ENCODE data around the gene SLC17A2.

SLC17A2 gene, protein sequence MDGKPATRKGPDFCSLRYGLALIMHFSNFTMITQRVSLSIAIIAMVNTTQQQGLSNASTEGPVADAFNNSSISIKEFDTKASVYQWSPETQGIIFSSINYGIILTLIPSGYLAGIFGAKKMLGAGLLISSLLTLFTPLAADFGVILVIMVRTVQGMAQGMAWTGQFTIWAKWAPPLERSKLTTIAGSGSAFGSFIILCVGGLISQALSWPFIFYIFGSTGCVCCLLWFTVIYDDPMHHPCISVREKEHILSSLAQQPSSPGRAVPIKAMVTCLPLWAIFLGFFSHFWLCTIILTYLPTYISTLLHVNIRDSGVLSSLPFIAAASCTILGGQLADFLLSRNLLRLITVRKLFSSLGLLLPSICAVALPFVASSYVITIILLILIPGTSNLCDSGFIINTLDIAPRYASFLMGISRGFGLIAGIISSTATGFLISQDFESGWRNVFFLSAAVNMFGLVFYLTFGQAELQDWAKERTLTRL

DNA sequence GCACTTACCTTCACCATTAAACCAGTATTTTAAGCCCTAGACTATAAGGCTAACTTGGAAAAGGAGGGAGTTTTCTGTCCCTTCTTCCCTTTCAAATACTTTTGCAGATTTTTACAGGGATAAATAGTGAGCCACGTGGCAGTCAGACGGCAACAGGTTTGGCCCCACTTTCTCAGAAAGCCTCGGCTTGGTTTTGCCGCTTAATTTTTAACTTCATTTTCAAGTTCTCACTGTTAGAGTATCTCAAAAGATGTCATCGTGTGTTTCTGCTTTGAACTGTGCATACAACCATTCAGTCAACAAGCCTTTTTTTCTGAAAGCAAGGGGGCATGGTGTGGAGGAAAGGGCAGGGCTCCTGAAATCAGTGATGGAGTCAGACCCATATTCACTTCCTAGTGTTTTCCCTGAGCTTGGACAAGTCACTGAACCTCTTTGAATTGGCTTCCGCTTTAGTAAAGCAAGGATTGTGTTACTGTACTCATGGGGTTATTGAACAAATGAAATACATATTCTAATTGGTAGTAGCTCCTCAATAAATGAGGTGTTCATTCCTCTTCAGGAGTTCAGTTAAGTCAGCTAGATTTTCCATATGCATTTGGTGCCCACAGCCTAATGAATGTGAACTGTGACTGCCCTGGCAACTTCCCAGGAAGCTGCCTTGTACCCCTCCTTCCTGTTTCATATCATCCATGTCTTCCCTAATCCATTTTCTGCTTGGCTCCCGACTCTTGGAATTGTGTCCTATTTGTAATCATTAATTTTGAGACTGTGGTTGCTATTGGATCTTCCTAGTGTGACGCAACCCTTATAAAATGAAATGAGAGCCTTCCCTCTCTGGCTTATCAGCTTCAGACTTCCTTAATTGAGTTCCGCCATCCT is at the start of gene SLC17A2:
TSS of gene SLC17A2 (minus strand) at position 160 of the 879 bp plus-strand sequence. CDS start 4,895 bp downstream, outside the sequence.
- DNase-seq, result no peak

DNA sequence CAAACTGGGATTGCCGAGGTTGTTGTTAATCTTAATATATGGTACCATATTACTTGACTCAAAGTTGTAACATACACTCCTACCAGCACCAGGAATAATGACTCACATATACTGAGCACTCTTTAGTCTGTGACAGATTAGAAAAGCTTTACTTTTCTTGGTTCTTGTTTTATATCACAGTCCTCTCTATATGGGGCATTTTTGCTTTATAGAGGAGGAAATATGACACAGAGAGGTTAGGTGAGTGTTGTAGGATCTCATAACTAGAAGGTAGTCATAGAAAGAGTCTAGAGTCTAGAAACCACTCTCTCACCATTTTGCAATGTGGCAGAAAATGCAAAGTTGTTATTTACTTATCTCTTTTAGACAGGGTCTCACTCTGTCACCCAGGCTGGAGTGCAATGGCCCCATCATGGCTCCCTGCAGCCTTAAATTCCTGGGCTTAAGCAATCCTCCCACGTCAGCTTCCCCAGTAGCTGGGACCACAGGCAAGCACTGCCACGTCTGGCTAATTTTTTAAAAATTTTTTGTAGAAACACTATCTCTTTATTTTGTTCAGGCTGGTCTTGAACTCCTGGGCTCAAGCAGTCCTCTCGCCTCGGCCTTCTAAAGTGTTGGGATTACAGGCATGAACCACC is 45.6 kb upstream of the SLC17A2 start:
- DNase-seq, result peak; percentile 55

DNA sequence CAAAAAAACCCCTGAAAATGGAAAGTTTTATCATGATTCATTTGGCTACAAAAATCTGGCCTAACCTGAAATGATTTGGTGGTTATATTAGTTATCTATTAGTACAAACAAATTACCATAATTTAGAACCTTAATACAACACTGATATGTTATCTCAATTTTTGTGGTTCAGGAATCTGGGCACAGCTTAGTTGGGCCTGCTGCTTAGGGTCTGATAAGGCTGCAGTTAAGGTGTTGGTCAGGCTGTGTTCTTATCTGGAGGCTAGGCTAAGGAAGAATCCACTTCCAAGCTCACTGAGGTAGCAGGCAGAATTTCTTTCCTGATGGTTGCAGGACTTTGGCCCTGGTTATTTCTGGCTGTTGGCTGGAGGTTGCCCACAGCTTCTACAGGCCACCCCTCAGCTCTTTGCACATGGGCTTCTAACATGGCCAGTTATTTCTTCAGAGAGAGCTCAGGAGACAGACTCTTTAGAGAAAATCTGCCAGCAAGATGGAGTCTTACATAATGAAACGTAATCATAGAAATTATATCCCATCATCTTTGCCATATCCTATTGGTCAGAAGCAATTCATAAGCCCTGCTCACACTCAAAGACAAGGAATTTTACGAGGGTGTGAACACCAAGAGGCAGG is 43.5 kb upstream of the SLC17A2 start:
- DNase-seq, result no peak

DNA sequence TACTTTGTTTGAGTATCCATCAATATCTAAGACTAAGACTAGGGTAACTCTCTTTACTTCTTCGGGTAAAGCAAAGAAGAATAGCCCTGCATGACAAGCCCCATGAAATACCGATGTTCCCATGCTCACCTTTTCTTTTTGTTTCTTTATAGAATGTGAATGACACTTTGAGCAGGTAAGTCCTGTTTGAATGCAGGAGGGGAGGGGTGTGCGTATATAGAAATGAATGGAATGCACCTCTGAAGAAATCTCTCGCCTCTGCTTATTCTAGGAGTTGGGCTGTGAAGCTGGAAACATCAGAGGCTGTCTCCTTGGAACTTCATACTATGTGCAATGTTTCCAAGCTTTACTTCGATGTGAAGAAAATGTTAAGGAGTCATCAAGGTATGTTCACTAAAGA is 42.4 kb upstream of the SLC17A2 start:
- DNase-seq, result no peak

DNA sequence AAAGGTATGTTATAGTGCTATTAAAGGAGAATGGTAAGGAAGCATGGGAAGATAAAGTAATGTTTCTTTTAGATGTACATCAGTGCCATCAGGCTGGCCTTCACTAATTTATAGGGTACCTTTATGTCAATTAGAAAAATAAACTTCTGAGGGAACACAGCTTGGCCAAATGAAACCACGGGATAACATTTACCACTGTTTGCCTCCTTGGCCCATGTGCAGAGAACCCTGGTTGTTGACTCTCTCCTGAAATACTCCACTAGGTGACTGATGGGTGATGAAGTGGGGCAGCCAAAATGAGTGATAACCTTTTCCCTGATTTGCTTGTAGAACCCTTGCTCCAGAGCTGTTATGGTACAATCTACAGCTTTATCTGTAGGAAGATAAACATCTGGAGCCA is 41.6 kb upstream of the SLC17A2 start:
- no peak for DNase-seq

DNA sequence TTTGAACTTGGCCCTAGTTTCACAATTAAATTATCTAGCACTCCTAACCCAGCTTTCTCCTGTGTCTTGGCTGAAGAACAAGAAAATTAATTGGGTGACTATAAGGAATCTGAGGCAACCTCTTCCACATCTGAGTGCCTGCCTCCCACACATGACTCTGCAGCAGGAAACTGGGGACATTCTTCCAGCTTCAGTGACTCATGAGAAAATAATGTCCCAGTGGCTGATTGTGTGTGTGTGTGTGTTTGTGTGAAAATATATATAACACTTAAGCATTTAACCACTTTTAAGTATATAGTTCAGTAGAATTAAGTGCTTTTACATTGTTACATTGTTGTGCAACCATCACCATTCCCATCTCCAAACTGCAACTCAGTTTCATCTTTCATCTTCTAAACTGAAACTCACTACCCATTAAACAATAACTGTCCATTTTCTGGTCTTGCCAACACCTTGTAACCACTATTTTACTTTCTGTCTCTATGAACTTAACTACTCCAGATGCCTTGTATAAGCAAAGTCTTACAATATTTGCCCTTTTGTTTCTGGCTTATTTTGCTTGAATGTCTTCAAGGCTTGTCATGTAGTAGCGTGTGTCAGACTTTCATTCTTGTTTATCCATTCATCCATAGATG is 40.8 kb upstream of the SLC17A2 start:
- DNase-seq, result no peak

DNA sequence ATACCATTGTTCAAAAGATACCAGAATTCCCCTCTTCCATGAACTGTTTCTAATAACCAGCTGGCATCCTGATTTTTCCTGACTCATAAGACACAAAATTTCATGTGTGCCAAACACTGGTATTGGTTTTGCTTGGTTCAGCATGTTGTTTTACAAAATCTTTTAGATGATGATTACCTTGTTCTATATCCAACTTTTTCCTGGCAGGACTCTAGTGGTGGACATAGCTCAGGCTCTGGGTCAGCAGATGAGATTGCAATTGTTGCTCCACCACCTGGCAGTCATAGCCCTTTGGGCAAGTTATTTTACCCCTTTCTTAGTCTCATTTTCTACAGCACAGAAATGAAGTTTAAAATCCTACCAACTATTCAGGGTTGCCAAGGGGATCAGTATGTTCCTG is 38.3 kb upstream of the SLC17A2 start:
- DNase-seq, result no peak

DNA sequence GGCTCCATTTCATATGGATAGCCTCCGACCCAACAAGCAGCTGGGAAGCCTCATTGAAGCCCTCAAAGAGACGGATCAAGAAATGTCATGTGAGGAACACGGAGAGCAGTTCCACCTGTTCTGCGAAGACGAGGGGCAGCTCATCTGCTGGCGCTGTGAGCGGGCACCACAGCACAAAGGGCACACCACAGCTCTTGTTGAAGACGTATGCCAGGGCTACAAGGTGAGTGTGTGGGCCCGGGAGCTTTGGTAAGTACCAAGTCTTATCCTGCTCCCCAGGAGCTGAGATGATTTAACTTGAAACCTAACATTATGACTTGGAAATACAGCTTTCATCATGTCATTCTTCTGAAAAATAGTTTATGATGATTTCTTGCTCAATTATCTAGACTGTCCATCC is 36.2 kb upstream of the SLC17A2 start:
- DNase-seq, result peak; percentile 44

DNA sequence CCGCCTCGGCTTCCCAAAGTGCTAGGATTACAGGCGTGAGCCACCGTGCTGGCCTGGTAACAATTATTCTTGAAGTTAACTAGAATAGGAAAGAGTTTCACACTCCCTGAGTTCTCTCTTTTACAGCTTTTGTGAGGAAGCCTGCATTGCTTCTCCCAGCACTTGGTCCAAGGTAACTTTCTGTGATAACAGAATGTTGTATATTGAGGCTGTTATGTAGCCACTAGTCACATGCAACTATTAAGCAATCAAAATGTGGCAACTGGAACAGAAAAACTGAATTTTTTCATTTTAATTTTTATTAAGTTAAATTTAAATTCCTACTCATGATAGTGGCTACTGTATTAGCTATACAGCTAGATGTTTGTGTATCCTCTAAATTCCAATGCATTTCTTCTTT is 34.6 kb upstream of the SLC17A2 start:
- no peak for DNase-seq

DNA sequence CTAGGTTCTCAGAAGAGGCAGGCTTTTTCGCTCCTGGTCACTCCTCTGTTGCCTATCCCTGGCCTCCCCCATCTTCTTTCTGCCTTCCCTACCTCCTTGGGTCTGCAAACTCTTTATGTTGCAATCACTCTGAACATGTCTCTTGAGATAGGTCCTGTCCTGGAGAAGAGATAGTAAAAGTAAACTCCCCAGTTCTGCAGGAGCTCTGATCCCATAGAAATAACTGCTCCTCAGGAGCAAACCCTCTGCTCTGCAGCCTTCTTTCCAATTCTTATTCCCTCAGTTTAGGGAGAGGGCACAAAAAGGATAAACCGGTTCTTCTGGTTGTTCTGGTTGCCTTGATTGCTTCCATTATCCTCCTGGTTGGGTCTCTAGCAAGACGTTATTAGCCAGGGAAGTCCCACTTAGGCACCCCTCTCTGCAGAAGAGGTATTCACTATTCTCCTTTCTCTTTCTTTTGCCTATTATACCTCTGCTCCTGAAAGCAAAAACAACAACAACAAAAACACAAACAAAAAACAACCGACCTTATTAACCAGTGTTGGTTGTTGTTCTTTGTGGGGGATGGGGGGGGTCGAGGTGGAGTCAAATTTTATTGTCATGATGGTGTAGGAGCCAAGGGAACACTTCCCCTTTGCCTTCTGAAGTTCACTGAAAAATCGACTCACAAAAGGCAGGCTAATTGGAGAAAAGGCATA is 33.1 kb upstream of the SLC17A2 start:
- DNase-seq, result no peak

DNA sequence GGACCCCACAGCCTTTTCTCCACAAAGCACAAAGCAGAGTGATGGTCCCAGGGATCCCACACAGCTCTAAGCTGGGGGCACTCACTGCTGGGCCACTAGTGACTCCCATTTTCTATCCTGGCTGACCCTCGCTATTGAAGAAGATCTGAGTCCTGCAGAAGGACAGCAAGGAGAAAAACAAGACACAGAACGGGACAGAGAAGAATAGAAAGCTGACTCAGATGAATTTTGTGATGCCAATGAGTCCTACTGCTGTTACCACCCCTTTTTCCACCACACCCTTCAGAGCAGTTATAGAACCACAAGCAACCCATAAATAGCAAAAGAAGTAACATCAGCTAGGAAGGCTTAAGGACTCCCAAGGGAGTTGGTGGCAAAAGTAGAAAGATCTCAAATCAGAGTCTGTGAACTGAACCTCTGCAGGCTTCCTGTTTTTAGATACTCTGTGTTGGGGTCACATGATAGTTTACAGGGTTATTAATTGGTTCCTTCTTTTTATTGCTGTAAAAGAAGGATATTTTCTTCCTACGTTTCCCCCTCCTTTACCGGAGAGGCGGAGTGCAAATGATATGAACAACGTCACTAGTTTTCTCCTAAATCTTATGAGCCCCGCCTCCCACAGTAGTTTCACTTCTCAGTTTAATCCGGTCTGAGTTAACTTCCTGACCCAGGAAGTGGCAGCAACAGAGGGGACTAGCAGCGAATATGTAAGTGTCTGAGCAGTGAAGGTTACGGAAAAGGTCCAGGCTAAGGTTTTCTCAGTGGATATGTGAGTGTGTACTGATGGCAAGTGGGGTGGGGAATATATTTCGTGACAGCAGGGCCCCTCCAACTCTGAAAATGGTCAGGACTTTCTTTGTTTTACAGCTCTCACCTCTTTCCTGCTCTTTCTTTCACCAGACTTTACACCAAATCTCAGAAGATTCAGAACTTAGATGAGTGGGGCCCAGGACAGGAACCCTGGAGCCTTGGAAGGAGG is 31.9 kb upstream of the SLC17A2 start, which contains the start of gene TRIM38:
TSS of gene TRIM38 (plus strand) at position 654 of the 979 bp plus-strand sequence. CDS start 3,721 bp downstream, outside the sequence.
- peak; percentile 90 for DNase-seq

DNA sequence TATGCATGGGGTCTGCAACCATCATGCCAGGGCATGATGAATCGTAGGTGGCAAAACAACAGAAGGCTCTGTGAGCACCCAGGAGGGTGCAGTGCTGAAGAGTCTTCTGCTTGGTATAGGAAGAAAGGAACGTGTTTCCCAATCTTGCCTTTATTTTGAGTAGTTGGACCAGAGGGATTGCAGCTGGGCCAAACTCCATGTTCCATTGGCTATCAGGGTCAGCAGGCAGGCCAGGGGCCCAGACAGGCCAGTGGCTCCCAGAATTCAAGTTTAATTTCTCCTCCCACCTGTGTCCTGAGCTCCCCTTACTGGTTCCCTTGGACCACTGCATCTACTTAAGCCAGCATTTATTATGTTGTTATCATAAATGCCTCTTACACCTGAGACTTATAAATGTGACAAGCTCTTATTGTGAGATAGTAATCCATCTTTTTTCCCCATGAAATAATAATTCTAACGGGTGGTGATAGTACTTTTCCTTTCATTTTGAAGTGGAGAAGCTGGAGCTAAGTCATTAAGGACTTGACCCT is 31.2 kb upstream of the SLC17A2 start:
- no peak for DNase-seq

DNA sequence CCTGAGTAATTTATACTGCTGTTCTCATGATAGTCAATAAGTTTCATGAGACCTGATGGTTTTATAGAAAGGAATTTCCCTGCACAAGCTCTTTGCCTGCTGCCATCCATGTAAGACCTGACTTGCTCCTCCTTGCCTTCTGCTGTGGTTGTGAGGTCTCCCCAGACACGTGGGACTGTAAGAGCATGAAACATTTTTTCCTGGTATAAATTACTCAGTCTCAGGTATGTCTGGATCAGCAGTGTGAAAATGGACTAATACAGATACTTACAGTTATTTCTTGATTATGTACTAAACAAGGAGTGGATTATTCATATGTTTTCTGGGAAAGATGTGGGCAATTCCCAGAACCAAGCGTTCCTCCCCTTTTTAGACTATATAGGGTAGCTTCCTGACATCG is 30.2 kb upstream of the SLC17A2 start:
- peak; percentile 45 for DNase-seq

DNA sequence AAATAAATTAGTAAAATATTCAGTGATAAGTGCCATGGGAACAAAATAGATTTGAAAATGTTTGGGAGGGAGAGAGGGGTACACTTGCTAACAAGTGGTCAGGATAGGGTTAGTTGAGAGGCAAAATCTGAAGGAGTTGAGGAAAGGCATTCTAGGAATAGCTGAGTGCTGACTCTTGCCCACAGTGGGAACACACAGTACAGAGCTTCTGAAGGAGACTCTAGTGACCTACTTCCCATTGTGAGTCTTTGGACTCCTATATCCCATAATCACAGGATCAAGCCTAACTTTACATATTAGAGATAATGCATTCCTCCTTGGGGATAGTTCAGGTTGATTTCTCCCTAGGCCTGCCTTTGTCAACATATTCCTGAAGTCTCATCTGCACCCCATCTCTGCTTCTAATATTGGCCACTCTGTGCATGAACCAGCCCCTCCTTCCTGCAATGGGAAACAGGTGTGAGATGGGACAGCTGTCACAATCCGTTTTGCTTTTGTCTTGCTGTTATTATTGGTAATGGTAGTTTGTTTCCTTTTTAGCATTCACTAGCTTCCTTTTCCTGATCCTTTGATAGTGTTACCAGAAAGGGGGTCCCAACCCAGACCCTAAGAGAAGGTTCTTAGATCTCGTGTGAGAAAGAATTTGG is 29.5 kb upstream of the SLC17A2 start:
- no peak for DNase-seq

DNA sequence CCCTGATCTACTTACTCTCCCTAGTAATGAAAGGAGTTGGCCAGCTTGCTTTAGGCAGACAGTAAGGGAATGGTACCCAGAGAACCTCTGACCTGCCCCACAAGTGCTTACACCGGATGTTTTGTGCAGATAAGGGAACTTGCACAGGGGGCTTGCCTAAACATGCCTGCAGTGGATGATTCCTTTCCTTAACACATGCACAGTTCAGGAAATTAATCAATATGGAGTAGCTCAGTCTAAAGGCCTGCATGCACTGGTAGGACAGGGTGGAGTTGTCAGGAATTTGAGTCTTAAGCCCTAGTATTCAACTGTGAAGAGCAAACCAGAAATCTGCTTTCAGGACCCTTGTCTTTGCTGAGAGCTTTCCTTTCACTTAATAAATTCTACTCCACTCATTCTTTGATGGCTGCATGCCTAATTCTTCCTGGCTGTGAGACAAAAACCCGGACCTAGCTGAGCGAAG is 28.2 kb upstream of the SLC17A2 start:
- no peak for DNase-seq

DNA sequence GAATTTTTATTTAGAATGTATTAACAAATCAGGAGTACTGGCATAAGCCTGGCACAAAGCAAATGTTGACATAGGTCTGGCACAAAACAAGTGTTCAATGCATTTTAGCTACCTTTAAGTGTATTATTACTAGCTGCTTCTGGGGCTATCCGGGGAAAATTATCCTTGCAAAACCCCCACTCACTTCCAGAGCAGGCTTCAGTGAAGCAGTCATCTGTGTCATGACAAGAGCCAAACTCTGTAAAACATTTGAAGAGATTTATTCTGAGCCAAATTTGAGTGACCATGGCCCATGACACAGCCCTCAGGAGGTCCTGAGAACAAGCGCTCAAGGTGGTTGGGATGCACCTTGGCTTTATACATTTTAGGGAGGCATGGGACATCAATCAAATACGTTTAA is 25.7 kb upstream of the SLC17A2 start:
- no peak for DNase-seq

DNA sequence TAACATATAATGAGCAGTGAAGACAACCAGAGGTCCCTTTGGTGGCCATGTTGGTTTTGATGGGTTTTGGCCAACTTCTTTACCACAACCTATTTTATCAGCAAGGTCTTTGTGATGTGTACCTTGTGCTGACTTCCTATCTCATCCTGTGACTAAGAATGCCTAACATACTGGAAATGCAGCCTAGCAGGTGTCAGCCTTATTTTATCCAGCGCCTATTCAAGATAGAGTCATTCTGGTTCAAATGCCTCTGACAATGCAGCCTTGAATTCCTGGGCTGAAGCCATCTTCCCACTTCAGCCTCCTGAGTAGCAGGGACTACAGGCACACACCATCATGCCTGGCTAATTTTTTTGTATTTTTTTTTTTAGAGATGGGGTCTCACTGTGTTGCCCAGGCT is 24.3 kb upstream of the SLC17A2 start:
- DNase-seq, result no peak

DNA sequence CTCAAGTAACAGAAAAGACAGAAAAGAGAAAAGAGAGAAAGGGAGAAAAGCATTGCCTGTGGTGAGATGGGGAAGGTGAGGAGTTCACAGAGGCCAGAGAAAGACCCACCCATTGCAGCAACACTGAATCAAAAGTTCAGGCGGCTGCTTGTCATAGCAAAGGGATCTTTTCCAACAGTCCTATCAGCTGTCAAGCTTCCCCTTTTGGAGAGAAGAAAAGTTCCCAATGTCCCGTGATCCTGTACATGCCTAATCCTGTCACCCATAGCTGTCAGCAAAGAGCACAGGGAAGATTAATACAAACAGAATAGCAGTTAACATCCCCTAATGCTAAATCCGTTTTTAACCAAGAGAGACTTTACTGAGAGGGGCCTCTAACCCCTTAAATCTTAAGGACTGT is 23.2 kb upstream of the SLC17A2 start:
- DNase-seq, result no peak

DNA sequence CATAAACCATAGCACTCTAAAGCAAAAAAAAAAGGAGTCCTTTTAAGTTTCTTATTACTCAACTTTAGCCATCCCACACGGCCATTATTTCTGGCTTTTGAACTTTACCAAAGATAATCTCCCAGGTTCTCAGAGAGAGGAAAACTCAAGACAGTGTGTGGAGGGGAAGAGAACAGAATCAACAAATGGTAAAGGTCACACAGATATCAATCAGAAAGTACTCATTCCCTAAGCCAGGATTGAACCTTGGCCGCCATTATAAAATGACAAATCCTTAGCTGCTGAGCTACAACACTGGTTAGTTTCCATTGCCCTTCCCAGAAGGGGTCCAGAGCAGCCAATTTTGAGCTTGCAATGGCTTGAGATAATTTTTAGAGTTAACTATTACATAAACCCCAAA is 22.0 kb upstream of the SLC17A2 start:
- DNase-seq, result no peak
